ENCODE measurements around the gene NPAS1.

The NPAS1 gene

DNA sequence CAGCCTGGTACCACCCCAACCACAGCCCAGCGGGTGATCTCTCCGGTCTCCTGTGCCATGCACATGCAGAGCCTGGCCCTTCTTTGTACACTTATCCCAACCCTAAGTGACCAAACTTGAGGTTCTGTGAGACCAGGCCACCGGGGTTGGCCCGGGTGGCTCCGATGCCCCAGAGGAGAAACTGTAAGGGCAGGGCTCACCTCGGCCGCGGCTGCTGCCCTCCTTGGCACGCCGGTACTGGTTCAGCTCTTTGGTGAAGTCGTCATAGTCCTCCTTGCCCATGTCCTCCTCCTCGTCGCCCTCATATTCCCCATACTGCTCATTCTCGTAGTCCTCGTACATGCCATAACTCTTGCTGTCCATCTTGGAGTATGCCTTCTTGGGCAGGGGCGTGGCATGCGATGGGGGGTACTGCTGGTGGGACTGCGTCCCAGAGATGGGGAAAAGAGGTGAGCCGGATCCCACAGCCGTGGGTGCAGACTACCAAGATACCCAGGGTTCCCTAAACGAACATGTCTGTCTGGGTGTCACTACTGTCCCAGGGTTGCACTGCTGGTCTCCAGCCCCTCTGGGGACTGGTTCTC, 70.2 kb downstream of the NPAS1 start:
- no peak for DNase-seq

DNA sequence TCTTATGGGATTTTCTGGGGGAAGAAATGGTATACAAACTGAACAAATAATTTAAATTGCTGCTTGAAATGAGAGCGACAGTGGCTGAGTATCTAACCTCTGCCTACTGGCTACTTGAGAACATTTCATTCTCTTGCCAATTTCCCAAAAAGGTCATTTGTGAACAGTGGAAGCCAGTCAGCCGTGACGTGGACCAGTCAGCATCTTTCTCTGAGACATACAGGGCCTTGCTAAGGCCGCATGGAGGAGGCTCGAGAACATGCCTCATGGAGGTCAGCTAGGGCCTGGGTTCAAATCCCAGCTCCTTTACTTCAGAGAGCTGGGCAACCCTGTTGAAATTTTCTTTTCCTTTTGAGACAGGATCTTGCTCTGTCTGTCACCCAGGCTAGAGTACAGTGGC, 73.6 kb downstream of the NPAS1 start:
- DNase-seq = no peak

DNA sequence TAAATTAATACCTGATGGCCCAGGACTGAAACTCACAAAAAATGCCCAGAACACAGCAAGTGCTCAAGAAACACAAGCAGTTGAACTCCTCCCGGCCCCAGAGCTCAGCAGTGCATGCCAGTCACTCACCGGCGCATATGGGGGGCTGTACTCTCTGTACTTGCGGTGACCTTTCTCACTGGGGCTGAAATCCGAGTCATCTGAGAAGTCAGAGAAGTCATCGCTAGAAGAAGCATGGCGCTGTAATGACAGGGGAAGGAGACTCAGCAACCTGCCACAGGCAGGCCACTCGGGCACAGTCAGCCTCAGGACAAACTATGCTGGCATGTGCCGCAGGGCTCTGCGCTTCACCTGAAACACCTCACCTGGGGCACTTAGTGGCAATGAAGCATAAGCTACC, 74.2 kb downstream of the NPAS1 start:
- DNase-seq = no peak

DNA sequence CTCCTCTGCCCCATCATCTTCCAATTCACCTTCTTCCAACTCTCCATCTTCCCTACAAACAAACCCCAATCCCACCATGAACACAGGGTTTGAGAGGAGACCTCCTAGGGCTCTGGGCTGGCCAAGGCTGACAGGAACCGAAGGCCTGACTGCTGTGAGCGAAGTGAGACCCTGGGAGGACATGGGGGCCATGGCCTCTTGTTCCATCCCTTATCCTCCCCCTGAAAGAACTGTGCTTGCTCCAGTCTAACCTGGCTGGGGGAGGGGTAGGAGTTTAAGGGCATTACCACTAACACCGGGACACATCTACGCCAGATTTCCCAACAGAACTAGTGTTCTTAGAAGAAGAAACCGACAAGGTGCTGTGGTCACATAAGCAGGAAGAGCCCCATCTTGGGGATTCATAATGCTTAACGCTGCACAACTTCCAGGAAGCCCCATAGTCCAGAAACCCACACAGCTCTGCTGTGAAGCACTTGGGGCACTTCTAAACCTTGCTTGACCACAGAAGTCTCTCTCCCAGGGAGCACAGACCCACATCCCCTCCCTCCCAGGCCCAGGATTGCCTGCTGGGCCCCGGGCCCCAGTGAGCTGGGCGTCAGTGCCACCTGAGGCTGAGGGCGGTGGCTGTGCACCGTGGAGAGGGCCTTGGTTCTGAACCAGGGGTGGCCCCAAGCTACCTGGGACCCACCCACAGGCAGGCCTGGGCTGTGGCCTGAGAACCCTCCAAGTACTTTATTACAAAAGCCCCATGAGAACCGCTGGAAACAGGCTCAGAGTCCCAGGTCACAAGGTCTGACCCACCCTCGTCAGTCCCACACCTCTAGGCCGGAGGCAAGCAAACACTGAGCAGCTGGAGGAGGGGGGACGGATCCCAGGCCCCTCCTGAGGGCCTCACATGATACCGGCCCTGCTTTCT, 75.2 kb downstream of the NPAS1 start:
- DNase-seq = no peak
